Calu3 (cell line): ENCODE measurements around the gene NLE1. TPM values are rescaled to one million over a fixed set of nuclear protein-coding genes. Genes with fewer than 3 reads are reported as not detected.

Experiments
- BruUV-seq: library from RNA; stranded (reverse); fragments of 400-500 nt; replicated peaks from 2 replicates; lab custom pipeline; 2021; lab: Mats Ljungman, UMichigan
- CTCF ChIA-PET: fragments of 300-600 bp; sonication (Branson Sonifier 250); formaldehyde crosslinking; loops from one replicate; lab custom pipeline; 2022; ENCODE audit warnings: antibody characterized with exemption; lab: Charles Lee
- DNase-seq: peaks from one replicate; pipeline ENCODE4 v3.0.0; 2022
- H3K27ac Mint-ChIP-seq: one replicate; pipeline ENCODE4 v1.8.0; 2022; ENCODE audit warnings: mixed read lengths; ENCODE audit not compliant: unreplicated experiment
- H3K27me3 Mint-ChIP-seq: one replicate; pipeline ENCODE4 v1.8.0; 2022; ENCODE audit warnings: mixed read lengths; ENCODE audit not compliant: unreplicated experiment
- H3K36me3 Mint-ChIP-seq: one replicate; pipeline ENCODE4 v1.8.0; 2022; ENCODE audit warnings: mild to moderate bottlenecking, moderate library complexity, mixed read lengths; ENCODE audit not compliant: insufficient read depth, unreplicated experiment
- H3K4me1 Mint-ChIP-seq: one replicate; pipeline ENCODE4 v1.8.0; 2022; ENCODE audit warnings: mild to moderate bottlenecking, low read depth, mixed read lengths; ENCODE audit not compliant: unreplicated experiment
- H3K4me3 Mint-ChIP-seq: one replicate; pipeline ENCODE4 v1.8.0; 2022; ENCODE audit warnings: mild to moderate bottlenecking, low read depth, moderate library complexity, mixed read lengths; ENCODE audit not compliant: unreplicated experiment
- H3K9me3 Mint-ChIP-seq: one replicate; pipeline ENCODE4 v1.8.0; 2022; ENCODE audit warnings: low read depth, mixed read lengths; ENCODE audit not compliant: unreplicated experiment
- CTCF ChIP-seq: fragments of 200-600 bp; IDR thresholded peaks from one replicate; pipeline ENCODE4 v1.8.0; 2022; ENCODE audit warnings: antibody characterized with exemption; ENCODE audit not compliant: unreplicated experiment
- intact Hi-C: fragments of 100-400 bp; cut with micrococcal nuclease; formaldehyde crosslinking; loops from one replicate; pipeline ENCODE4 v1.10.0; 2022; ENCODE audit not compliant: unreplicated experiment
- total RNA-seq: library from RNA; stranded (reverse); gene quantifications from 2 replicates; pipeline ENCODE4 v1.2.3, GENCODE V29; 2022

NLE1 gene
- total RNA-seq, 1 experiment from 2014 or later = 30.0 TPM

- intact Hi-C loops = loop anchor here (1.0 to 5.0 kb wide), 2 partner anchors 72 to 91 kb away; no protein-coding TSS in a partner anchor
- Mint-ChIP-seq H3K9me3 (no peaks in the 10 kb centered on the region), H3K36me3 (peaks cover 50% of the 10 kb centered on the region), H3K4me1 (peaks cover 20% of the 10 kb centered on the region), H3K4me3 (peak overlapping the region; percentile 93), H3K27me3 (no peaks in the 10 kb centered on the region), H3K27ac (peak overlapping the region; percentile 90)
- CTCF ChIA-PET = interaction anchor here (1.0 to 1.2 kb wide), 4 partner anchors 45 to 97 kb away, joined by 3 to 6 read pairs (median 4); no protein-coding TSS in a partner anchor
- TF ChIP-seq CTCF = peak; percentile 78
- peak; percentile 92 for DNase-seq
- no TSS peak for BruUV-seq
Measured at GRCh38 chr17:35088881-35089585, 53.1 kb downstream of the NLE1 start.

GRCh38 chr17:35088356-35088880, 53.7 kb downstream of the NLE1 start:
- intact Hi-C loops = loop anchor here (5.0 kb wide), 1 partner anchor 71 kb away; no protein-coding TSS in a partner anchor
- DNase-seq = peak; percentile 31
- H3K9me3 Mint-ChIP-seq = no peaks in the 10 kb centered on the region
- TF ChIP-seq CTCF = no peak
- BruUV-seq = TSS peak; percentile 65
- H3K27me3 Mint-ChIP-seq = no peaks in the 10 kb centered on the region
- peaks cover 25% of the 10 kb centered on the region for H3K4me1 Mint-ChIP-seq
- CTCF ChIA-PET = interaction anchor here (0.7 to 1.9 kb wide), 2 partner anchors 31 to 69 kb away, joined by 3 to 7 read pairs; no protein-coding TSS in a partner anchor
- H3K36me3 Mint-ChIP-seq = peaks cover 56% of the 10 kb centered on the region
- peak overlapping the region; percentile 93 for H3K4me3 Mint-ChIP-seq
- peak overlapping the region; percentile 90 for H3K27ac Mint-ChIP-seq

GRCh38 chr17:35087731-35088355, 54.3 kb downstream of the NLE1 start:
- DNase-seq = peak; percentile 28
- intact Hi-C loops = loop anchor here (2.0 to 5.0 kb wide), 2 partner anchors 41 to 71 kb away; no protein-coding TSS in a partner anchor
- H3K4me3 Mint-ChIP-seq = peak overlapping the region; percentile 93

More at GRCh38 chr17:35087731-35088355, 54.3 kb downstream of the NLE1 start:
- Mint-ChIP-seq H3K9me3 (no peaks in the 10 kb centered on the region), H3K27ac (peak overlapping the region; percentile 90), H3K36me3 (peaks cover 61% of the 10 kb centered on the region), H3K27me3 (no peaks in the 10 kb centered on the region), H3K4me1 (peaks cover 31% of the 10 kb centered on the region)
- CTCF ChIA-PET = interaction anchor here (0.6 to 1.9 kb wide), 4 partner anchors 31 to 1110 kb away, joined by 3 to 7 read pairs (median 4); no protein-coding TSS in a partner anchor
- TF ChIP-seq CTCF = no peak
- no TSS peak for BruUV-seq
